K562 (cell line): ENCODE results near the gene GDF11. TPM values are rescaled to one million over a fixed set of nuclear protein-coding genes. Genes with fewer than 3 reads are reported as not detected.

Source experiments
- BCL6 ChIP-seq: fragments of 250-450 bp; sonication (Bioruptor Pico); IDR thresholded peaks from 2 replicates; pipeline ENCODE4 v1.4.0; 2020
- FUS ChIP-seq: fragments of 200-400 bp; formaldehyde crosslinking; optimal IDR thresholded peaks from 2 replicates; pipeline ENCODE3; 2017; ENCODE audit warnings: low read depth, low read length
- NFIC ChIP-seq: fragments of 450-650 bp; IDR thresholded peaks from 2 replicates; pipeline ENCODE4 v1.6.1; 2017; ENCODE audit warnings: mild to moderate bottlenecking, inconsistent platforms
- PRPF4 ChIP-seq: fragments of 200-400 bp; formaldehyde crosslinking; IDR thresholded peaks from one replicate; pipeline ENCODE4 v1.6.1; 2017; ENCODE audit warnings: low read length, low read depth, mild to moderate bottlenecking; ENCODE audit not compliant: insufficient read depth, poor library complexity, severe bottlenecking
- SIN3A ChIP-seq, 2 experiments: fragments of 150-350 bp in 1 of 2; IDR thresholded peaks; 2 replicates each; pipeline ENCODE4 v1.6.1; 2011 to 2016; ENCODE audit warnings: borderline replicate concordance in 2 of 2, low read depth in 2 of 2, low read length in 2 of 2, mild to moderate bottlenecking in 2 of 2, moderate library complexity in 2 of 2; ENCODE audit not compliant: control insufficient read depth in 1 of 2
- SPI1 ChIP-seq: IDR thresholded peaks from 2 replicates; pipeline ENCODE4 v1.6.1; 2011; ENCODE audit warnings: low read depth, low read length, control low read depth, borderline replicate concordance
- TEAD4 ChIP-seq, 2 experiments: sonication (generic) in 1 of 2; formaldehyde crosslinking in 1 of 2; IDR thresholded peaks; 2 replicates each; pipeline versions ENCODE4 v1.6.1 to v1.8.0; 2012 to 2022; ENCODE audit warnings: borderline replicate concordance in 1 of 2, inconsistent platforms in 1 of 2, low read length in 1 of 2, mild to moderate bottlenecking in 1 of 2, missing genetic modification reagents in 1 of 2
- TRIM28 ChIP-seq: fragments of 450-650 bp; IDR thresholded peaks from 2 replicates; pipeline ENCODE4 v1.6.1; 2017
- ZBTB7A ChIP-seq: IDR thresholded peaks from 2 replicates; pipeline ENCODE4 v1.6.1; 2011; ENCODE audit warnings: low read depth, mild to moderate bottlenecking, low read length, moderate library complexity, borderline replicate concordance; ENCODE audit not compliant: control insufficient read depth
- ZNF444 ChIP-seq: fragments of 250-450 bp; sonication (Bioruptor Pico); IDR thresholded peaks from 2 replicates; pipeline ENCODE4 v1.4.0; 2020; ENCODE audit warnings: mild to moderate bottlenecking, moderate library complexity
- ZNF644 ChIP-seq: fragments of 200-800 bp; sonication (Bioruptor generic); IDR thresholded peaks from 2 replicates; pipeline ENCODE4 v1.6.1; 2016; ENCODE audit warnings: low read depth, missing genetic modification characterization, missing compliant biosample characterization
- ZNF655 ChIP-seq: fragments of 250-450 bp; sonication (Bioruptor Pico); IDR thresholded peaks from 2 replicates; pipeline ENCODE4 v1.5.0; 2021
- ZNF830 ChIP-seq: fragments of 250-450 bp; sonication (Bioruptor Pico); IDR thresholded peaks from 2 replicates; pipeline ENCODE4 v1.5.0; 2021; ENCODE audit warnings: mild to moderate bottlenecking
- polyA plus RNA-seq, 8 experiments: library from polyadenylated mRNA; depleted of rRNA in 4 of 8; stranded (reverse) in 5 of 8; unstranded in 3 of 8; fragments of >200 nt; fragmentation: Nextera tagmentation in 2 of 8; fragmentation: Illumina TruSeq in 1 of 8; extraction: Ambion mirVana in 2 of 8; extraction: Trizol in 1 of 8; gene quantifications; 2 replicates each; pipeline versions ENCODE4 v1.2.1 to v1.2.3, GENCODE V29; 2011 to 2014; ENCODE audit warnings: inconsistent platforms in 1 of 8, missing spikeins in 1 of 8
- total RNA-seq, 7 experiments: library from RNA; depleted of rRNA in 6 of 7; stranded (reverse); fragments of >200 nt in 6 of 7; fragmentation: Illumina TruSeq in 2 of 7; extraction: Trizol in 2 of 7; gene quantifications; 2 replicates each; pipeline versions ENCODE4 v1.2.1 to v1.2.3, GENCODE V29; 2011 to 2021; ENCODE audit warnings: low replicate concordance in 1 of 7
- TF ChIP-seq, protein P1 (sequence below), 2 experiments: fragments of 450-650 bp; formaldehyde crosslinking in 1 of 2; IDR thresholded peaks; 2 replicates each; pipeline versions ENCODE4 v1.4.0 to v1.6.1; 2014 to 2020; ENCODE audit warnings: mild to moderate bottlenecking in 2 of 2, borderline replicate concordance in 1 of 2, low read depth in 1 of 2
- TF ChIP-seq, protein P2 (sequence below): fragments of 450-650 bp; IDR thresholded peaks from 2 replicates; pipeline ENCODE4 v1.6.1; 2014; ENCODE audit warnings: low read depth, mild to moderate bottlenecking, moderate library complexity, borderline replicate concordance

GDF11 gene
- total and polyA plus RNA-seq, 9 of the 15 experiments (the other 6 are each of a cell fraction or from before 2014, with no cell fraction given): 1.4 to 15.7 (median 4.8) TPM

DNA sequence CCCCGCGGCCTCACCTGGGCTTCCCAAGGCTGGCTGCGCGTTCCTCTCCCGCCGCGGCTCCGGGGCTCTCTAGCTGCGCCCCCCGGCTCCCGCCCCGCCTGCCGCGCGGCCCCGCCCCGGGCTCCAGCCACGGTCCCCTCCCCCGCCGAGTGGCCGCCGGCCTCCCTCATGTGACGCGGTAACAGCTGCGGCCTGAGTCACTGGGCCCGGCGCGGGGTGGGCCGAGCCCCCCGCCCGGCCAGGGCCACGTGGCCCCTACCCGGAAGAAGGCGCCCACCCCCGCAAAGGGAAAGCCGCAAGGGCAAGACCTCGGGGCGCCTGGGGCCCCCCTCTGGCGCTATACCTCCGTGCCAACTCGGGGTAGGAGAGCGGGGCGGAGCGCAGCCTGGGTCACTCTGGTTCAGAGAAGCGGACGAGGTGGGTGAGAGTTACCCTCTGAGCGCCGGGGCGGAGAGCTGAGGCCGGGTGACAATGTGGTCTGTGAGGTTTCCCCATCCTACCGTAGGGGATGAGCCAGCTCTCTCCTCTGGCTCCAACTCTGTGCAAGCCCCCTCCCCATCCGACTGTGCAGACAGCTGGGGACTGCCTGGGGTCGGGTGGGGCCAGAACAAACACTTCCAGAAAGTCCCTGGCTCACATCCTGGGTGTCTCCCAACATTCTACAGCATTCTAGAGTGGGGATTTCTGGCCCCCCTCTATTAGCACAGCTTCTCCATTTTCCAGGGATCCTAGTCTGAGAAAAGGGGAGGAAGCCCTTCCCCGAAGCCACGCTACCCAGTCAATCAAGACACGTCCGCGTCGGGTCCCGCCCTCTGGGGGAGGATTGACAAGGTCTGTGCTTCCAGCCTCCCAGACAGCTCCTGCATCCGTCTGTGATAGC lies 13.7 kb upstream of the GDF11 start, which contains the start of gene CD63 (continued):
- TF ChIP-seq, protein P1, sequence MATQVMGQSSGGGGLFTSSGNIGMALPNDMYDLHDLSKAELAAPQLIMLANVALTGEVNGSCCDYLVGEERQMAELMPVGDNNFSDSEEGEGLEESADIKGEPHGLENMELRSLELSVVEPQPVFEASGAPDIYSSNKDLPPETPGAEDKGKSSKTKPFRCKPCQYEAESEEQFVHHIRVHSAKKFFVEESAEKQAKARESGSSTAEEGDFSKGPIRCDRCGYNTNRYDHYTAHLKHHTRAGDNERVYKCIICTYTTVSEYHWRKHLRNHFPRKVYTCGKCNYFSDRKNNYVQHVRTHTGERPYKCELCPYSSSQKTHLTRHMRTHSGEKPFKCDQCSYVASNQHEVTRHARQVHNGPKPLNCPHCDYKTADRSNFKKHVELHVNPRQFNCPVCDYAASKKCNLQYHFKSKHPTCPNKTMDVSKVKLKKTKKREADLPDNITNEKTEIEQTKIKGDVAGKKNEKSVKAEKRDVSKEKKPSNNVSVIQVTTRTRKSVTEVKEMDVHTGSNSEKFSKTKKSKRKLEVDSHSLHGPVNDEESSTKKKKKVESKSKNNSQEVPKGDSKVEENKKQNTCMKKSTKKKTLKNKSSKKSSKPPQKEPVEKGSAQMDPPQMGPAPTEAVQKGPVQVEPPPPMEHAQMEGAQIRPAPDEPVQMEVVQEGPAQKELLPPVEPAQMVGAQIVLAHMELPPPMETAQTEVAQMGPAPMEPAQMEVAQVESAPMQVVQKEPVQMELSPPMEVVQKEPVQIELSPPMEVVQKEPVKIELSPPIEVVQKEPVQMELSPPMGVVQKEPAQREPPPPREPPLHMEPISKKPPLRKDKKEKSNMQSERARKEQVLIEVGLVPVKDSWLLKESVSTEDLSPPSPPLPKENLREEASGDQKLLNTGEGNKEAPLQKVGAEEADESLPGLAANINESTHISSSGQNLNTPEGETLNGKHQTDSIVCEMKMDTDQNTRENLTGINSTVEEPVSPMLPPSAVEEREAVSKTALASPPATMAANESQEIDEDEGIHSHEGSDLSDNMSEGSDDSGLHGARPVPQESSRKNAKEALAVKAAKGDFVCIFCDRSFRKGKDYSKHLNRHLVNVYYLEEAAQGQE (IDR thresholded peaks at IDR 0.05; ENCODE audit: borderline replicate concordance): peak; percentile 60
- TF ChIP-seq, protein P1 (CRISPR knock-in tag; IDR thresholded peaks at IDR 0.05; ENCODE audit: low read depth): no peak
- TF ChIP-seq ZNF655 (CRISPR knock-in tag) (no peak), TRIM28 (peak; percentile 34; the same call in 1 of the 2 replicates), TEAD4 (IDR thresholded peaks at IDR 0.05; ENCODE audit: low read length) (no peak), TEAD4 (CRISPR knock-in tag; IDR thresholded peaks at IDR 0.05; ENCODE audit: borderline replicate concordance) (no peak), ZNF444 (CRISPR knock-in tag) (no peak), PRPF4 (no peak), ZNF830 (no peak), ZBTB7A (peak; percentile 98), SPI1 (peak; percentile 62; the same call in 1 of the 2 replicates), SIN3A (IDR thresholded peaks at IDR 0.05; ENCODE audit: borderline replicate concordance in 2 of 2, control insufficient read depth in 1 of 2, low read depth in 2 of 2, low read length in 2 of 2) (peak; percentile 95 to 96), NFIC (peak; percentile 42), ZNF644 (tag) (no peak), BCL6 (CRISPR knock-in tag) (no peak), FUS (no peak)
- TF ChIP-seq, protein P2, sequence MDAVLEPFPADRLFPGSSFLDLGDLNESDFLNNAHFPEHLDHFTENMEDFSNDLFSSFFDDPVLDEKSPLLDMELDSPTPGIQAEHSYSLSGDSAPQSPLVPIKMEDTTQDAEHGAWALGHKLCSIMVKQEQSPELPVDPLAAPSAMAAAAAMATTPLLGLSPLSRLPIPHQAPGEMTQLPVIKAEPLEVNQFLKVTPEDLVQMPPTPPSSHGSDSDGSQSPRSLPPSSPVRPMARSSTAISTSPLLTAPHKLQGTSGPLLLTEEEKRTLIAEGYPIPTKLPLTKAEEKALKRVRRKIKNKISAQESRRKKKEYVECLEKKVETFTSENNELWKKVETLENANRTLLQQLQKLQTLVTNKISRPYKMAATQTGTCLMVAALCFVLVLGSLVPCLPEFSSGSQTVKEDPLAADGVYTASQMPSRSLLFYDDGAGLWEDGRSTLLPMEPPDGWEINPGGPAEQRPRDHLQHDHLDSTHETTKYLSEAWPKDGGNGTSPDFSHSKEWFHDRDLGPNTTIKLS: peak; percentile 92
